Suprapubic skin (tissue), 4 donors: Measurements from ENCODE around the gene CXCR3. TPM values are rescaled to one million over a fixed set of nuclear protein-coding genes. Genes with fewer than 3 reads are reported as not detected.

ENCODE experiments used
- DNase-seq, 2 donors: peaks; one replicate each; pipeline ENCODE4 v3.0.0-alpha.2; 2019; ENCODE audit warnings: low spot score in 2 of 2
- H3K27ac ChIP-seq: fragments of 200-600 bp; sonication (generic); one replicate; pipeline ENCODE4 v1.5.1; 2019
- H3K27me3 ChIP-seq: fragments of 200-600 bp; sonication (generic); one replicate; pipeline ENCODE4 v1.5.1; 2019
- H3K36me3 ChIP-seq: fragments of 200-600 bp; sonication (generic); one replicate; pipeline ENCODE4 v1.5.1; 2019
- H3K4me1 ChIP-seq: fragments of 200-600 bp; sonication (generic); one replicate; pipeline ENCODE4 v1.5.1; 2019
- H3K4me3 ChIP-seq: fragments of 200-600 bp; sonication (generic); one replicate; pipeline ENCODE4 v1.5.1; 2019; ENCODE audit warnings: mild to moderate bottlenecking
- H3K9me3 ChIP-seq: fragments of 200-600 bp; sonication (generic); one replicate; pipeline ENCODE4 v1.5.1; 2019
- CTCF ChIP-seq, 2 donors: fragments of 200-600 bp in 1 of 2; fragments of 450-650 bp in 1 of 2; sonication (generic) in 1 of 2; IDR thresholded peaks; one replicate each; pipeline ENCODE4 v1.5.1; 2016 to 2019; ENCODE audit warnings: antibody characterized with exemption in 2 of 2, mild to moderate bottlenecking in 1 of 2, moderate library complexity in 1 of 2
- EP300 ChIP-seq: sonication (generic); formaldehyde crosslinking; IDR thresholded peaks from one replicate; pipeline ENCODE4 v1.6.1; 2017; ENCODE audit warnings: antibody characterized with exemption
- POLR2A ChIP-seq, 2 donors: fragments of 450-650 bp; IDR thresholded peaks; one replicate each; pipeline ENCODE4 v1.6.1; 2017; ENCODE audit warnings: antibody characterized with exemption in 2 of 2, mild to moderate bottlenecking in 2 of 2, moderate library complexity in 2 of 2
- POLR2AphosphoS5 ChIP-seq, 3 donors: sonication (generic); formaldehyde crosslinking; IDR thresholded peaks; one replicate each; pipeline ENCODE4 v1.6.1; 2017; ENCODE audit warnings: antibody characterized with exemption in 3 of 3
- WGBS: methylation state at CpG from one replicate; pipeline ENCODE4 v1.1.5; 2018; 5-methylcytosine and 5-hydroxymethylcytosine counted together
- total RNA-seq, 4 donors: library from RNA; depleted of rRNA; stranded (reverse); fragments of >200 nt; gene quantifications; one replicate each; pipeline ENCODE4 v1.1.0, GENCODE V29; 2016

The CXCR3 gene
- total RNA-seq, 4 donors from 2014 or later, result 0.29 to 0.30 TPM; not detected in 2

- TF ChIP-seq CTCF (IDR thresholded peaks at IDR 0.05), result no peak
- TF ChIP-seq POLR2AphosphoS5 (IDR thresholded peaks at IDR 0.05), result no peak
- no peak for TF ChIP-seq EP300
- no peak for TF ChIP-seq POLR2A (IDR thresholded peaks at IDR 0.05)
- 87% methylated on average over 8 of the region's 8 CpGs for WGBS
- H3K27ac ChIP-seq, result no peak overlapping the region
- no peak overlapping the region for H3K4me3 ChIP-seq
- H3K4me1 ChIP-seq, result peaks cover 13% of the 10 kb centered on the region
- no peaks in the 10 kb centered on the region for H3K36me3 ChIP-seq
- DNase-seq, result no peak
- H3K9me3 ChIP-seq, result no peaks in the 10 kb centered on the region
- no peaks in the 10 kb centered on the region for H3K27me3 ChIP-seq
Measured at GRCh38 chrX:71619193-71619592, 882 bp upstream of the CXCR3 start.

GRCh38 chrX:71618787-71619186, 476 bp upstream of the CXCR3 start:
- H3K27me3 ChIP-seq, result no peaks in the 10 kb centered on the region
- 86% methylated on average over 3 of the region's 3 CpGs for WGBS
- peaks cover 13% of the 10 kb centered on the region for H3K4me1 ChIP-seq
- H3K9me3 ChIP-seq, result no peaks in the 10 kb centered on the region
- H3K27ac ChIP-seq, result no peak overlapping the region
- no peak overlapping the region for H3K4me3 ChIP-seq
- DNase-seq, result no peak
- TF ChIP-seq POLR2AphosphoS5 (IDR thresholded peaks at IDR 0.05), result no peak
- TF ChIP-seq POLR2A (IDR thresholded peaks at IDR 0.05), result no peak
- no peak for TF ChIP-seq CTCF (IDR thresholded peaks at IDR 0.05)
- TF ChIP-seq EP300, result no peak
- H3K36me3 ChIP-seq, result peaks cover 3% of the 10 kb centered on the region

- TF ChIP-seq CTCF (IDR thresholded peaks at IDR 0.05), result no peak
- no peak for TF ChIP-seq POLR2A (IDR thresholded peaks at IDR 0.05)
- no peak for TF ChIP-seq POLR2AphosphoS5 (IDR thresholded peaks at IDR 0.05)
- TF ChIP-seq EP300, result no peak
- Histone ChIP-seq H3K9me3 (no peaks in the 10 kb centered on the region), H3K4me1 (peaks cover 6% of the 10 kb centered on the region), H3K4me3 (no peak overlapping the region), H3K27ac (no peak overlapping the region), H3K36me3 (peaks cover 8% of the 10 kb centered on the region), H3K27me3 (no peaks in the 10 kb centered on the region)
- no peak for DNase-seq
- WGBS, result 77% methylated on average over 8 of the region's 8 CpGs
Measured at GRCh38 chrX:71617742-71618141, 569 bp downstream of the CXCR3 start.

- Histone ChIP-seq H3K27ac (no peak overlapping the region), H3K27me3 (no peaks in the 10 kb centered on the region), H3K4me3 (no peak overlapping the region), H3K36me3 (peaks cover 14% of the 10 kb centered on the region), H3K9me3 (no peaks in the 10 kb centered on the region), H3K4me1 (no peaks in the 10 kb centered on the region)
- DNase-seq, result no peak
- TF ChIP-seq EP300 (no peak), POLR2A (IDR thresholded peaks at IDR 0.05) (no peak), POLR2AphosphoS5 (IDR thresholded peaks at IDR 0.05) (no peak), CTCF (IDR thresholded peaks at IDR 0.05) (no peak)
- 79% methylated on average over 18 of the region's 43 CpGs for WGBS
Measured at GRCh38 chrX:71616672-71617529, 1.4 kb downstream of the CXCR3 start.

- 81% methylated on average over 9 of the region's 10 CpGs for WGBS
- no peaks in the 10 kb centered on the region for H3K4me1 ChIP-seq
- H3K9me3 ChIP-seq, result no peaks in the 10 kb centered on the region
- H3K27me3 ChIP-seq, result no peaks in the 10 kb centered on the region
- H3K4me3 ChIP-seq, result no peak overlapping the region
- TF ChIP-seq POLR2A (IDR thresholded peaks at IDR 0.05), result no peak
- TF ChIP-seq EP300, result no peak
- no peak for TF ChIP-seq CTCF (IDR thresholded peaks at IDR 0.05)
- no peak for TF ChIP-seq POLR2AphosphoS5 (IDR thresholded peaks at IDR 0.05)
- peaks cover 19% of the 10 kb centered on the region for H3K36me3 ChIP-seq
- DNase-seq, result no peak
- no peak overlapping the region for H3K27ac ChIP-seq
Measured at GRCh38 chrX:71615954-71616353, 2.4 kb downstream of the CXCR3 start.
